Colonic mucosa (tissue), 4 donors: ENCODE data around the gene SUSD2. TPM values are rescaled to one million over a fixed set of nuclear protein-coding genes. Genes with fewer than 3 reads are reported as not detected.

Source experiments
- DNase-seq: peaks from one replicate; pipeline ENCODE4 v3.0.0-alpha.2; 2020
- H3K27ac ChIP-seq: fragments of 200-600 bp; one replicate; pipeline ENCODE4 v1.8.0; 2021
- H3K27me3 ChIP-seq: fragments of 200-600 bp; one replicate; pipeline ENCODE4 v1.8.0; 2021
- H3K36me3 ChIP-seq: fragments of 200-600 bp; one replicate; pipeline ENCODE4 v1.8.0; 2021
- H3K4me1 ChIP-seq: fragments of 200-600 bp; one replicate; pipeline ENCODE4 v1.8.0; 2021; ENCODE audit warnings: mild to moderate bottlenecking
- H3K4me3 ChIP-seq: fragments of 200-600 bp; one replicate; pipeline ENCODE4 v1.8.0; 2021
- H3K9ac ChIP-seq, 2 donors: one replicate each; pipeline ENCODE4 v1.7.0; 2013; ENCODE audit warnings: control low read depth in 2 of 2, low read depth in 2 of 2, low read length in 2 of 2
- H3K9me3 ChIP-seq: fragments of 200-600 bp; one replicate; pipeline ENCODE4 v1.8.0; 2021
- intact Hi-C: fragments of 100-400 bp; cut with DNase I; formaldehyde crosslinking; loops from one replicate; pipeline ENCODE4 v1.14.1; 2022
- total RNA-seq, 2 donors: library from RNA; stranded (reverse); fragmentation: NEBNext Ultra II Directional in 1 of 2; extraction: Animal tissue kit (Norgen Biotek cat#: 25700) in 1 of 2; gene quantifications; one replicate each; pipeline ENCODE4 v1.2.1, GENCODE V29; 2021
- TF ChIP-seq, protein P1 (sequence below): fragments of 200-600 bp; IDR thresholded peaks from one replicate; pipeline ENCODE4 v1.8.0; 2022; ENCODE audit warnings: antibody characterized with exemption, mild to moderate bottlenecking
- donor health status: healthy.
- donor health status: DM: no; HTN: no; CAD: no.
- donor health status: DM: no; HTN: no; CAD: no.

The SUSD2 gene
- total RNA-seq, 2 donors from 2014 or later, result 1.2 to 2.4 TPM

GRCh38 chr22:24147666-24148065, 33.6 kb upstream of the SUSD2 start:
- peak overlapping the region in 1 of 2 donors; percentile 36 for H3K9ac ChIP-seq
- no peaks in the 10 kb centered on the region for H3K9me3 ChIP-seq
- H3K36me3 ChIP-seq, result no peaks in the 10 kb centered on the region
- peaks cover 31% of the 10 kb centered on the region for H3K4me1 ChIP-seq
- H3K27me3 ChIP-seq, result no peaks in the 10 kb centered on the region
- TF ChIP-seq, protein P1, sequence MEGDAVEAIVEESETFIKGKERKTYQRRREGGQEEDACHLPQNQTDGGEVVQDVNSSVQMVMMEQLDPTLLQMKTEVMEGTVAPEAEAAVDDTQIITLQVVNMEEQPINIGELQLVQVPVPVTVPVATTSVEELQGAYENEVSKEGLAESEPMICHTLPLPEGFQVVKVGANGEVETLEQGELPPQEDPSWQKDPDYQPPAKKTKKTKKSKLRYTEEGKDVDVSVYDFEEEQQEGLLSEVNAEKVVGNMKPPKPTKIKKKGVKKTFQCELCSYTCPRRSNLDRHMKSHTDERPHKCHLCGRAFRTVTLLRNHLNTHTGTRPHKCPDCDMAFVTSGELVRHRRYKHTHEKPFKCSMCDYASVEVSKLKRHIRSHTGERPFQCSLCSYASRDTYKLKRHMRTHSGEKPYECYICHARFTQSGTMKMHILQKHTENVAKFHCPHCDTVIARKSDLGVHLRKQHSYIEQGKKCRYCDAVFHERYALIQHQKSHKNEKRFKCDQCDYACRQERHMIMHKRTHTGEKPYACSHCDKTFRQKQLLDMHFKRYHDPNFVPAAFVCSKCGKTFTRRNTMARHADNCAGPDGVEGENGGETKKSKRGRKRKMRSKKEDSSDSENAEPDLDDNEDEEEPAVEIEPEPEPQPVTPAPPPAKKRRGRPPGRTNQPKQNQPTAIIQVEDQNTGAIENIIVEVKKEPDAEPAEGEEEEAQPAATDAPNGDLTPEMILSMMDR, result no peak
- peak overlapping the region; percentile 44 for H3K27ac ChIP-seq
- no peak overlapping the region for H3K4me3 ChIP-seq
- no peak for DNase-seq
- intact Hi-C loops, result no loop called here

DNA sequence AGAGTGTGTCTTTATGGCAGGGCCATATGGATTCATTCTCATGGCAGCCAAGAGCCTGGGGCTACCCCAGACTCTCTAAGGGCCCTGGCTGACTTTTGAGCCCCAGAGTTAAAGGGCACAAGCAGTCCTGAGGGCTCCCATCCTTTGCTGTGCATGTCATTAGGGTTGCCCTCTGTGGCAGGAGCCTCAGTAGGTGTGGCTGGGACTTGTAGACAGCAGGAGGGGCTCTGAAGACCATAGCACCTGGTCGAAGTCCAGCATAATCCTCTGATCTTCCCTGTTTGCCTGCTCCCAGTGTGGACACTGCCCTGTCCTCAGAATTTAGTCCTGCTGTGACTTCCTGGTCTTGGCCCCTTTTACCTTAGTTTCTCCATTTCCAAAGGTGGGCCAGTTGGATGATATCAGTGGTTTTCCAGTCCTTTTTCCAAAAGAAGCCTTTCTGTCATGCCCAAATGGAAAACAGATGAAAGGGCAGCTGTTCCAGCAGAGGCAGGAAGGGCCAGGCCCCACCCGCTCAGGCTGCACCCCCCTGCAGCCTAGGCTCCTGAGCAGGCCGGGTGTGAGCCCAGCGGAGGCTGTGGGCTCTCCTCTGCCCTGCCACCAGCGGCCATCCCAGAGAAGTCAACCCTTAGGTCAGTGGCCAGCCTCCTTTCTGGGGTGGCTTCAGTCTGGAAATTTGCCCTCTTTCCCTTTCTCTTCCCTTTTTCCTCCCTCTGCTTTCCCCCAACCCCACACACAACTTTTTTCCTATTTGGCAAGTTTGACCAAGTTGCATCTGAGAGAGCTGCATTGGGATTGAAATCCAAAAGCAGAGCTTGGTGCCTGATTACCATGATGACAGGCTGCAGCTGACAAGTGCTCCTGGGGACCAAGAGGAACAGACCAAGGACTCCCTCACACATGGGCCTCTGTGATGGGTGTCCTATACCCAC, 32.8 kb upstream of the SUSD2 start:
- TF ChIP-seq, protein P1, result no peak
- intact Hi-C loops, result no loop called here
- Histone ChIP-seq H3K27ac (peak overlapping the region; percentile 44), H3K27me3 (no peaks in the 10 kb centered on the region), H3K36me3 (no peaks in the 10 kb centered on the region), H3K4me1 (peaks cover 31% of the 10 kb centered on the region), H3K9ac (peak overlapping the region in 1 of 2 donors; percentile 9), H3K4me3 (no peak overlapping the region), H3K9me3 (no peaks in the 10 kb centered on the region)
- DNase-seq, result no peak

DNA sequence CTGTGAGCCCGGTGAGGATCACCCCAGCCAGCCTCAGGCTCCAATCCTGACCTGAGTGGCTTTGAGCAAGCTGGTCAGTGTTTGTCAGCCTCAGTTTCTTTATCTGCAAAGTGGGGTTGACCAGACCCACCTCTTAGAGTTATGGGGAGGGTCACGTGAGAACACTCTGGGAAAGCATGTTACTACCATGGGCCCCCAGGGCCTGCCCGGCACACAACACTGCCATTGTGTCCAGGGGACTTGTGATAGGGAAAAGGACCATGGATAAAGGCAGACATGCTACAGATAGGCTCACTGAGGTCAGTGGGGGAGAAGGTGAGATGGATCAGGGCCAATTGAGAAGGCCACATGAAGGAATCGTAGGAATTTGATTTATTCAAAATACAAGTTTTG, 32.1 kb upstream of the SUSD2 start:
- intact Hi-C loops, result no loop called here
- Histone ChIP-seq H3K9me3 (no peaks in the 10 kb centered on the region), H3K4me3 (no peak overlapping the region), H3K4me1 (peaks cover 31% of the 10 kb centered on the region), H3K27me3 (no peaks in the 10 kb centered on the region), H3K36me3 (no peaks in the 10 kb centered on the region), H3K27ac (no peak overlapping the region), H3K9ac (peak overlapping the region in 1 of 2 donors; percentile 9)
- no peak for DNase-seq
- TF ChIP-seq, protein P1, result no peak

DNA sequence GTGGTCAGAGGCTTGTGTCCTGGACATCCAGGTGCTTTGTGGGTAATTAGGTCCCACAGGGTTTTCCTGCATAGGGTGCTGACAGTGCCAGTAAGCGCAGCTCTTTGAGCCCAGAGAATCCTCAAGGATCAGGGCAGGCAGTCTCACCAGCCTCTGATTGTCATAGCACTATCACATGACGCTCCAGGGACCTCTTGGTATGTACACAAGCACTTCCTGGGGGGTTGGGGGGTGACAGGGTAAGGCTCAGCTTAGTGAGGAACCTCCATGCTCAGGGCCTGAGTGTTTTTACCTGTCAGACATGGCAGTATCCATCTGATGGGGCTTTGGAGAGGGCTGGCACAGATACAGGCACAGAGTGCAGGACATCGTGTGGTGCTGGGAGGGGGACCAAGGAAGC, 27.9 kb upstream of the SUSD2 start:
- Histone ChIP-seq H3K9ac (peak overlapping the region in 1 of 2 donors; percentile 12), H3K27me3 (no peaks in the 10 kb centered on the region), H3K4me3 (no peak overlapping the region), H3K9me3 (no peaks in the 10 kb centered on the region), H3K4me1 (peaks cover 23% of the 10 kb centered on the region), H3K36me3 (no peaks in the 10 kb centered on the region), H3K27ac (peak overlapping the region; percentile 41)
- TF ChIP-seq, protein P1, result no peak
- intact Hi-C loops, result no loop called here
- no peak for DNase-seq

- Histone ChIP-seq H3K4me1 (peaks cover 17% of the 10 kb centered on the region), H3K27ac (peak overlapping the region; percentile 41), H3K4me3 (no peak overlapping the region), H3K9ac (peak overlapping the region in 1 of 2 donors; percentile 12), H3K27me3 (no peaks in the 10 kb centered on the region), H3K9me3 (no peaks in the 10 kb centered on the region), H3K36me3 (no peaks in the 10 kb centered on the region)
- TF ChIP-seq, protein P1, result no peak
- intact Hi-C loops, result no loop called here
- DNase-seq, result no peak
These were observed 27.3 kb upstream of the SUSD2 start for GRCh38 chr22:24153959-24154358.
